ENCODE data around the gene SF1.

Gene SF1

GRCh38 chr11:64759131-64759721, 19.1 kb downstream of the SF1 start:
- H3K4me3 ChIP-seq (ENCODE audit: low read depth, low read length): no peak overlapping the region
- no peak for TF ChIP-seq CTCF (IDR thresholded peaks at IDR 0.05; ENCODE audit: low read depth, low read length)

GRCh38 chr11:64758330-64759079, 19.8 kb downstream of the SF1 start:
- H3K4me3 ChIP-seq (ENCODE audit: low read depth, low read length): no peak overlapping the region
- no peak for TF ChIP-seq CTCF (IDR thresholded peaks at IDR 0.05; ENCODE audit: low read depth, low read length)

- H3K4me3 ChIP-seq (ENCODE audit: low read depth, low read length): no peak overlapping the region
- TF ChIP-seq CTCF (IDR thresholded peaks at IDR 0.05; ENCODE audit: low read depth, low read length): no peak
Observed at GRCh38 chr11:64757549-64758329, 20.6 kb downstream of the SF1 start.

GRCh38 chr11:64755681-64756361, 22.5 kb downstream of the SF1 start:
- H3K4me3 ChIP-seq (ENCODE audit: low read depth, low read length): no peak overlapping the region
- TF ChIP-seq CTCF (IDR thresholded peaks at IDR 0.05; ENCODE audit: low read depth, low read length): no peak

GRCh38 chr11:64754919-64755662, 23.3 kb downstream of the SF1 start:
- no peak overlapping the region for H3K4me3 ChIP-seq (ENCODE audit: low read depth, low read length)
- TF ChIP-seq CTCF (IDR thresholded peaks at IDR 0.05; ENCODE audit: low read depth, low read length): no peak

GRCh38 chr11:64754124-64754918, 24.0 kb downstream of the SF1 start:
- no peak for TF ChIP-seq CTCF (IDR thresholded peaks at IDR 0.05; ENCODE audit: low read depth, low read length)
- H3K4me3 ChIP-seq (ENCODE audit: low read depth, low read length): no peak overlapping the region
